Retinal pigment epithelial cell (primary cell): Measurements from ENCODE around the gene MRTFA.
"Not testable (repeated sequence)": the region's sequence is repeated elsewhere in the genome, so short reads cannot be mapped to it uniquely, and the experiment has no call there.

Source experiments
- DNase-seq: peaks from one replicate; pipeline ENCODE4 v3.0.0-alpha.2; 2010; ENCODE audit warnings: low read depth
- H3K4me3 ChIP-seq: 2 replicates; pipeline ENCODE4 v1.5.1; 2011; ENCODE audit warnings: mild to moderate bottlenecking, low read length, control low read depth, moderate library complexity
- TF ChIP-seq, protein P1 (sequence below): conservative IDR thresholded peaks from 2 replicates; pipeline ENCODE4 v1.5.1; 2011; ENCODE audit warnings: low read depth, low read length, control low read depth, inconsistent platforms

MRTFA gene

DNA sequence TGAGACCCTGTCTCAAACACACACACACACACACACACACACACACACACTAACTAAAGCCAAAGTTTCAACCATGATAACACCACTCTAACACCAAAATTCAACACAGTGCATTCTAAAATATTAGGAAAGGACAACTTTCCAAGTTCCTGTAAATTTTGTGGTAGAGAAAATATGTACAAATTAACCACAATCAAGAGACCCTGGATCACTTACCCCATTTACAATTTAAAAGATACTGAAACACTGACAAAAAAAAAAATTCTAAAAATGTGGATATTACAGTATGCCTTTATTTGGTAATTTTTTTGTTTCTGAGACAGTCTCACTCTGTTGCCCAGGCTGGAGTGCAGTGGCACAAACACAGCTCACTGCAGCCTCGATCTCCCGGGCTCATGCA, 9.7 kb downstream of the MRTFA start:
- no peak overlapping the region for H3K4me3 ChIP-seq
- DNase-seq, result no peak
- TF ChIP-seq, protein P1, sequence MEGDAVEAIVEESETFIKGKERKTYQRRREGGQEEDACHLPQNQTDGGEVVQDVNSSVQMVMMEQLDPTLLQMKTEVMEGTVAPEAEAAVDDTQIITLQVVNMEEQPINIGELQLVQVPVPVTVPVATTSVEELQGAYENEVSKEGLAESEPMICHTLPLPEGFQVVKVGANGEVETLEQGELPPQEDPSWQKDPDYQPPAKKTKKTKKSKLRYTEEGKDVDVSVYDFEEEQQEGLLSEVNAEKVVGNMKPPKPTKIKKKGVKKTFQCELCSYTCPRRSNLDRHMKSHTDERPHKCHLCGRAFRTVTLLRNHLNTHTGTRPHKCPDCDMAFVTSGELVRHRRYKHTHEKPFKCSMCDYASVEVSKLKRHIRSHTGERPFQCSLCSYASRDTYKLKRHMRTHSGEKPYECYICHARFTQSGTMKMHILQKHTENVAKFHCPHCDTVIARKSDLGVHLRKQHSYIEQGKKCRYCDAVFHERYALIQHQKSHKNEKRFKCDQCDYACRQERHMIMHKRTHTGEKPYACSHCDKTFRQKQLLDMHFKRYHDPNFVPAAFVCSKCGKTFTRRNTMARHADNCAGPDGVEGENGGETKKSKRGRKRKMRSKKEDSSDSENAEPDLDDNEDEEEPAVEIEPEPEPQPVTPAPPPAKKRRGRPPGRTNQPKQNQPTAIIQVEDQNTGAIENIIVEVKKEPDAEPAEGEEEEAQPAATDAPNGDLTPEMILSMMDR, result no peak

GRCh38 chr22:40625794-40626193, 10.7 kb downstream of the MRTFA start:
- DNase-seq, H3K4me3 ChIP-seq: not testable (repeated sequence)

GRCh38 chr22:40625281-40625680, 11.2 kb downstream of the MRTFA start:
- not testable (repeated sequence) for H3K4me3 ChIP-seq, DNase-seq

DNA sequence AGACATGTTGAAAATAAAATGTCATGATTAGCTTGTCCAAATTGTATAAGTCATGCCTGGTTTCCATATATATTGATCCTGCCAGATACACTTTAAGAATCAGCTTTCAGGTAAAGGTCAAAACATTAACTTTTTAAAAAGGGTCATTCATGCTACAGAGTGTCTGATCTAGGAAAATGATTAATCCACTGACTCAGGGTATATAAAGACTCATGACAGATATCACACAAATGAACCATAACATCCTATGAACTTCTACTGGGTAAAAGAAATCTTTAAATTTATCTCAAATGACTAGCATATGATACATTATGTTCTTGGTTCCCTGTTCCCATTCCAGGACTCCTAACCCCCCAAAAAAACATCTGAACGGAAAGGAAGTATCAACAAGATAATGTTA, 11.7 kb downstream of the MRTFA start:
- no peak overlapping the region for H3K4me3 ChIP-seq
- TF ChIP-seq, protein P1, result no peak
- no peak for DNase-seq

DNA sequence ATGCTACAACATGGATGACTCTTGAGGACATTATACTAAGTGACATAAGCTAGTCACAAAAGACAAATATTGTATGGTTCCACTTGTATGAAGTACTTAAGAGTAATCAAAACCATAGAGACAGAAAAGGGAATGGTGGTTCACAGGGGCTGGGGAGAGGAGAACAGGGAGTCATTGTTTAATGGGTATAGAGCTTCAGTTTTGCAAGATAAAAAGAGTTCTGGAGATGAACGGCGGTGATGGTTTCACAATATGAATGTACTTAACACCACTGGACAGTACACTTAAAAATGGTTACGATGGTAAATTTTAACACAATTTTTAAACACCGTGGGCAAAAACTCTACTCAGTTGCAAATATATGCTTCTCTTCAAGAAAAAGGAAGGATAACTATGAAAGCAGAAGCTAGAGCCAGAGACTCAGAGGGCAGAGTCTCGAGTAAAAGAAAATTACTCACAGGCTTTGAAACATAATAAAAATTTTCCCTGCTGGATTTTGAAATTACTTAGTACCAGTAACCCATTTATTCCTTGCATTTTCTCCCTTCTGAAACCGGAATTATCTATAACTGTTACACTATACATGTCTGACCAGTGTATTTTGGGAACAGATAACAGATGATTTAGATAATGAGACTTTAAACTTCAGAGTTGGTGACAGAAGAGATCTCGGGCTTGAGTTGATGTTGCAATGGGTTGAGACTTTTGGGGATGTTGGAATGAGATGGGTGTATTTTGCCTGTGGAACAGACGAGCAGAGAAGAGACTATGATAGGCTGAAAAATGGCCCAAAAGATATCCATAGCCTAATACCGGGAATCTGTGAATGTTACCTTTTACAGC, 15.0 kb downstream of the MRTFA start:
- no peak overlapping the region for H3K4me3 ChIP-seq
- TF ChIP-seq, protein P1, result no peak
- DNase-seq, result no peak

DNA sequence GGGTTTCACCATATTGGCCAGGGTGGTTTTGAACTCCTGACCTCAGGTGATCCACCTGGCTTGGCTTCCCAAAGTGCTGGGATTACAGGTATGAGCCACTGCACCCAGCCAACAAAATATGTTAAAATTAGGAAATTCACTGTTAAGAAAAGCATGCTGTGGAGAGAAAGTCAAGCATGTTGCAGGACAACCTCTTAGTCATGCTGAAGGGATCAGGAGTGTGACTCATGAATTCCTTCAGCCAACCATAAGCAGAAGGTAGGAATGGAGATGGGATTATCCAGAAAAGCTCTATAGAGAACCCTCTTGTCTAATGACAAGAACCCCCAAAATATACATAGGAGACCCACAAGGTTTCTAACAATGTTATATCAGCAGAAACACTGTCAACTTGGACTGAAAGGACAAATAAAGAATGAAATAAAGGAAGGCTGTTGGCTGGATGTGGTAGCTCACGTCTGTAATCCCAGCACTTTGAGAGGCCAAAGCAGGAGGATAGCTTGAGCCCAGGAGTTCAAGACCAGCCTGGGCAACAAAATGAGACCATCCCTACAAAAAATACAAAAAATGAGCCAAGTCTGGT, 16.0 kb downstream of the MRTFA start:
- TF ChIP-seq, protein P1, result no peak
- no peak for DNase-seq
- no peak overlapping the region for H3K4me3 ChIP-seq

GRCh38 chr22:40618400-40618799, 18.1 kb downstream of the MRTFA start:
- TF ChIP-seq, protein P1, result no peak
- no peak for DNase-seq
- no peak overlapping the region for H3K4me3 ChIP-seq

- TF ChIP-seq, protein P1, result no peak
- no peak for DNase-seq
- no peak overlapping the region for H3K4me3 ChIP-seq
Measured at GRCh38 chr22:40616578-40616977, 19.9 kb downstream of the MRTFA start.
